ENCODE measurements around the gene ZNF70. TPM values are rescaled to one million over a fixed set of nuclear protein-coding genes. Genes with fewer than 3 reads are reported as not detected.

Gene ZNF70
- total and polyA plus RNA-seq, 12 donors: 0.94 to 6.1 (median 4.6) TPM

DNA sequence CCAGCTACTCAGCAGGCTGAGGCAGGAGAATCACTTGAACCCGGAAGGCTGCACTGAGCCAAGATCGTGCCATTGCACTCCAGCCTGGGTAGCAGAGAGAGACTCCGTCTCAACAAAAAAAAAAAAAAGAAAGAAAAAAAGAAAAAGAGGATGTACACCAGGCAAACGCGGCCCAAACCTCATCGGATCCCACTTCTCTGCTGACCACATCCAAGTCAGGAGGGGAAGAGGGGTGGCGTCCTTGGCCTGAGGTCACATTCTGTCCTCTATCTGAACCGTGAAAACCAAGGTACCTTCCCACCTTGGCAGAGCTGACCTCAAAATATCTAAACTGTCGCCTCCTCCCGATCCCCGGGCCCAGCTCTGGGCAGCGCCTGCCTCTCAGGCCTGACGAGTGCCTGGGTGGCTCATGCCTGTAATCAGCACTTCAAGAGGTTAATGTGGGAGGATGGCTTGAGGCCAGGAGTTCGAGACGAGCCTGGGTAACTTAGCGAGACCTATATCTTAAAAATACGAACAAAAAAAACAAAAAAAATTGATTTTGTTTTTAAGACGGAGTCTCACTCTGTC is 35.0 kb downstream of the ZNF70 start:
- TF ChIP-seq, protein P1, sequence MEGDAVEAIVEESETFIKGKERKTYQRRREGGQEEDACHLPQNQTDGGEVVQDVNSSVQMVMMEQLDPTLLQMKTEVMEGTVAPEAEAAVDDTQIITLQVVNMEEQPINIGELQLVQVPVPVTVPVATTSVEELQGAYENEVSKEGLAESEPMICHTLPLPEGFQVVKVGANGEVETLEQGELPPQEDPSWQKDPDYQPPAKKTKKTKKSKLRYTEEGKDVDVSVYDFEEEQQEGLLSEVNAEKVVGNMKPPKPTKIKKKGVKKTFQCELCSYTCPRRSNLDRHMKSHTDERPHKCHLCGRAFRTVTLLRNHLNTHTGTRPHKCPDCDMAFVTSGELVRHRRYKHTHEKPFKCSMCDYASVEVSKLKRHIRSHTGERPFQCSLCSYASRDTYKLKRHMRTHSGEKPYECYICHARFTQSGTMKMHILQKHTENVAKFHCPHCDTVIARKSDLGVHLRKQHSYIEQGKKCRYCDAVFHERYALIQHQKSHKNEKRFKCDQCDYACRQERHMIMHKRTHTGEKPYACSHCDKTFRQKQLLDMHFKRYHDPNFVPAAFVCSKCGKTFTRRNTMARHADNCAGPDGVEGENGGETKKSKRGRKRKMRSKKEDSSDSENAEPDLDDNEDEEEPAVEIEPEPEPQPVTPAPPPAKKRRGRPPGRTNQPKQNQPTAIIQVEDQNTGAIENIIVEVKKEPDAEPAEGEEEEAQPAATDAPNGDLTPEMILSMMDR (IDR thresholded peaks at IDR 0.05): no peak
- no peak for TF ChIP-seq POLR2A (IDR thresholded peaks at IDR 0.05)
- Histone ChIP-seq H3K4me3 (peak overlapping the region in 1 of 4 donors; percentile 87), H3K4me1 (replicated peaks in 1 of 2) (peaks cover 7 to 18% of the 10 kb centered on the region in 2 donors), H3K9me3 (replicated peaks in 1 of 3) (no peaks in the 10 kb centered on the region), H3K36me3 (replicated peaks in 1 of 2) (peaks cover 0 to 29% of the 10 kb centered on the region in 2 donors), H3K27ac (peak overlapping the region in 1 of 5 donors; percentile 76), H3K27me3 (no peaks in the 10 kb centered on the region)
- 69 to 77% (median 76%) methylated on average over 16 to 18 of the region's 18 CpGs for WGBS, 4 donors
- peak in 1 of 7 donors; percentile 9 for DNase-seq
- intact Hi-C loops (cut with DNase I): no loop called here

DNA sequence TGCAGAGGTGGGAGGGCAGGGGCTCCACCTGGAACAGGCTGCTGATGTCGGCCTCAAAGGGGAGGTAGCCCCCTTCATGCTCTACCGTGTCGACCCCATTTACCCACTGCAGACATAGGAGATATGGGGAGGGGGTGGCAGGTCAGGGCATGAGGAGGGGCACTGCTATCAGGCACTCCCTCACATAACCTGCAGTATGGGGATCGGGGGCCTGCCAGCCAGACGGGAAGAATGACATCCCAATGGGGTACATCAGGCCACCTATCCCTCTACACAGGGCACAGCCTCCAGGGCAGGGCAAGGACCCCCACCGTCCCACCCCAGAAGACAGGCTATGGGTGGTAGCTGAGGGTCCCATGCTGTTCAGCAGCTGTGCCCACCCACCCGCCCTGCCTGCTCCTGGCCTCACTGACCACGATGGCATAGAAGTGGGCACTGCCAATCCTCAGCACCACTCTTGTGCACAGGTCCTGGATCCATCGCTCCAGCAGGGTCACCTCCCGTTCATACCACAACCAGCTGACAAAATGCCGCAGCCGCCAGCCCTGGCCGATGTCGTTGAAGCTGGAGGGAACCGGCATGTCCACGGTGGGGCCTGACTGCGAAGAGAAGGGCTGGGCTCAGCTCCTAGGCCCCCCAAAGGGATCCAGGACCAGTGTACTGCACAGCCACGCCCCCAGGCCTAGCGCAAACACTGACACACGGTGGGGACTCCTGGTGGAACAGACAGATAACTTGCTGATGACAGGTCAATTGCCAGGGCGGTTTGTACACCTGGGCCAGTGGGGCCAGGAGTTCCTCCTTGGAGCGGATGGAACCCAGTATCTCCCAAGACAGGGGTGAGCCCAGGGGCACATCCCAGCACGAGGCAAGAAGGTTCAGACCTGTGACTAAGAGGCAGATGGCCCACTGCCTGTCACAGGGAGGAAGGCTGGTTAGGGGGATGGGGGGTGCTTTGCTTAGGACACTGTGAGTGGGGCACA is 36.0 kb downstream of the ZNF70 start:
- TF ChIP-seq POLR2A (IDR thresholded peaks at IDR 0.05): no peak
- TF ChIP-seq, protein P1 (IDR thresholded peaks at IDR 0.05): no peak
- no peaks in the 10 kb centered on the region for H3K27me3 ChIP-seq
- H3K27ac ChIP-seq: peak overlapping the region in 1 of 5 donors; percentile 76
- intact Hi-C loops (cut with DNase I): no loop called here
- no peaks in the 10 kb centered on the region for H3K9me3 ChIP-seq (replicated peaks in 1 of 3)
- H3K4me3 ChIP-seq: no peak overlapping the region
- DNase-seq: peak in 1 of 7 donors; percentile 7
- H3K4me1 ChIP-seq (replicated peaks in 1 of 2): peaks cover 7 to 18% of the 10 kb centered on the region in 2 donors
- WGBS, 4 donors: 85 to 88% (median 88%) methylated on average over 15 to 23 of the region's 23 CpGs
- H3K36me3 ChIP-seq (replicated peaks in 1 of 2): peaks cover 0 to 39% of the 10 kb centered on the region in 2 donors

DNA sequence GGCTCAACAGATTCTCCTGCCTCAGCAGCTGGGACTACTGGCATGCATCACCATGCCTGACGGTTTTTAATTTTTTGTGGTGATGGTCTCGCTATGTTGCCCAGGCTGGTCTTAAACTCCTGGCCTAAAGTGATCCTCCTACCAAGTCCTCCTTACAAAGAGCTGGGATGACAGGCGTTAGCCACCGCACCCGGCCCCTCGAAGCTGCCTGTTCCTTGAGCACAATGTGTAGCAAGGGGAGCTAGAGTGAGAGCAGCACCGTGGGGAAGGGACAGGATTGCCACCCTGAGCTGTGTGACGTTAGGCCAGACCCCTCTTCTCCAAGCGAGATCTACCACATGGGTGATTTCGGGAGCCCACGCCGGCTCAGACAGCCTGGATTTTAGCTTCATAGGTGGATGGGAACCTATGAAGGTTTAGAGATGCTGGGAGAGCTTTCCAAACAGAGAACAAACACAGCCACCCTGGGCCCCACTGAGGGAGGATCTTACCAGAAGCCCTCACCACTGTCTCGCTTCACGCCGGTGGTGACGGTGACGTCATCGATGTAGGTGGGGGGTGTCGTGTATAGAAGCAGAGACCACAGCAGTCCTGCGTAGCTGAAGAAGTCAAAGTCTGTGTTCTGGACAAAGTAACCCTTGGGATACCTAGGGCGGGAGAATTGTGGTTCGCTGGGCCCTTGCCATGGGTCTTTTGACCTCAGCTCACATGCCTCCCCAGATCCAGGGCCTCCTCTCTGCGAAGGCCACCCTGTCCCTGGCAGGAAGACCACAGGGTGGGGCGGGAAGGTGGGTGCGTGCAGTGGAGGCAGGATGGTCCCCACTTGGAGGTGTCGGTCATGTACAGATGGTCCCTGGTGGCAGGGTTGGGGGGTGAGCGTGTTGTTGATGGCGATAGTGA is 37.0 kb downstream of the ZNF70 start:
- intact Hi-C loops (cut with DNase I): no loop called here
- Histone ChIP-seq H3K27me3 (no peaks in the 10 kb centered on the region), H3K36me3 (replicated peaks in 1 of 2) (peaks cover 0 to 49% of the 10 kb centered on the region in 2 donors), H3K9me3 (replicated peaks in 1 of 3) (no peaks in the 10 kb centered on the region), H3K4me3 (no peak overlapping the region), H3K27ac (no peak overlapping the region), H3K4me1 (replicated peaks in 1 of 2) (peaks cover 7 to 18% of the 10 kb centered on the region in 2 donors)
- TF ChIP-seq, protein P1 (IDR thresholded peaks at IDR 0.05): no peak
- TF ChIP-seq POLR2A (IDR thresholded peaks at IDR 0.05): no peak
- WGBS, 4 donors: 89 to 95% (median 91%) methylated on average over 17 to 28 of the region's 28 CpGs
- no peak for DNase-seq

All from adrenal gland (tissue), 12 donors.